Progenitor cell of endocrine pancreas (in vitro differentiated cells): ENCODE results near the gene CD55. TPM values are rescaled to one million over a fixed set of nuclear protein-coding genes. Genes with fewer than 3 reads are reported as not detected.

Experiments
- DNase-seq: peaks from one replicate; pipeline ENCODE4 v3.0.0; 2021; ENCODE audit warnings: low spot score; ENCODE audit not compliant: unreplicated experiment
- H3K27ac Mint-ChIP-seq: 2 replicates; pipeline ENCODE4 v1.8.0; 2021; ENCODE audit warnings: mild to moderate bottlenecking, moderate library complexity, mixed read lengths
- H3K27me3 Mint-ChIP-seq: 2 replicates; pipeline ENCODE4 v1.8.0; 2021; ENCODE audit warnings: mixed read lengths
- H3K36me3 Mint-ChIP-seq: 2 replicates; pipeline ENCODE4 v1.8.0; 2022; ENCODE audit warnings: mixed read lengths; ENCODE audit not compliant: insufficient read depth
- H3K4me1 Mint-ChIP-seq: 2 replicates; pipeline ENCODE4 v1.8.0; 2021; ENCODE audit warnings: low read depth, mixed read lengths
- H3K4me3 Mint-ChIP-seq: 2 replicates; pipeline ENCODE4 v1.8.0; 2021; ENCODE audit warnings: low read depth, mild to moderate bottlenecking, moderate library complexity, mixed read lengths
- H3K9me3 Mint-ChIP-seq: 2 replicates; pipeline ENCODE4 v1.8.0; 2021; ENCODE audit warnings: low read depth, mixed read lengths
- total RNA-seq: library from RNA; stranded (reverse); gene quantifications from 2 replicates; pipeline ENCODE4 v1.2.1, GENCODE V29; 2021
- TF ChIP-seq, protein P1 (sequence below): fragments of 200-600 bp; sonication (generic); IDR thresholded peaks from one replicate; pipeline ENCODE4 v1.5.0; 2021; ENCODE audit warnings: antibody characterized with exemption, mild to moderate bottlenecking; ENCODE audit not compliant: unreplicated experiment

Gene CD55
- total RNA-seq, 1 donor from 2014 or later, result 7.4 TPM

DNA sequence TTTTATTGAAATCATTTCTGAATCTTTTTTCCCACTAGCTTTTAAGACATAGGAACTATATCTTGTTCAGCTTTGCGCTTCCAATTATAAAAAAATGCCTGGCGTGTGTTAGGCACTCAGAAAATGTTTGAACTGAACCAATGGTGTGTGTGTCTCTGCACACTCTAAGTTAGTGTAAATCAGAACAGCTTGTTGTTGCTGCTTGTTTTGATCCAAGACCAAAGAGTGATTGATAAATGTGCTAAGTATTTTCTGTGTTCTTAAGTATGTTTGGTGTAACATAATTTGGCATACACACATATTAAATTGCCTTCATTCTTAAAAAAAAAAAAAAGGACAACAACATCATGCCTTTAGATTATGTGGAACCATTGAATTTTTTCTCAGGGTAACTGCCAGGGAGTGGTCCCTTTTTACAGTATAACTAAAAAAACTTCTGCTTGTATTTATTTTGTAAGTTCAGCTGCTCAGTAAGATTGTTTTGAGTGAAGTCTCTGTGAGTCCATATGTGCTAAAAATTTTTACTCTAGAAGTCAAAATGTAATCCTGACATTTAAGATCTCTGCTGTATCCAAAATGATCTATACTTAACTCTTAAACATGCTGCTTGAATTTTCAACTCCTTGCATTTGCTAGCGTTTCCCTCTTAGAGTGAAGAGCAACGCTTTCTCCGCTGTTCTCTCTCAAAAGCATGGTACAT, 8.7 kb downstream of the CD55 start:
- H3K27me3 Mint-ChIP-seq, result no peaks in the 10 kb centered on the region
- no peak overlapping the region for H3K27ac Mint-ChIP-seq
- TF ChIP-seq, protein P1, sequence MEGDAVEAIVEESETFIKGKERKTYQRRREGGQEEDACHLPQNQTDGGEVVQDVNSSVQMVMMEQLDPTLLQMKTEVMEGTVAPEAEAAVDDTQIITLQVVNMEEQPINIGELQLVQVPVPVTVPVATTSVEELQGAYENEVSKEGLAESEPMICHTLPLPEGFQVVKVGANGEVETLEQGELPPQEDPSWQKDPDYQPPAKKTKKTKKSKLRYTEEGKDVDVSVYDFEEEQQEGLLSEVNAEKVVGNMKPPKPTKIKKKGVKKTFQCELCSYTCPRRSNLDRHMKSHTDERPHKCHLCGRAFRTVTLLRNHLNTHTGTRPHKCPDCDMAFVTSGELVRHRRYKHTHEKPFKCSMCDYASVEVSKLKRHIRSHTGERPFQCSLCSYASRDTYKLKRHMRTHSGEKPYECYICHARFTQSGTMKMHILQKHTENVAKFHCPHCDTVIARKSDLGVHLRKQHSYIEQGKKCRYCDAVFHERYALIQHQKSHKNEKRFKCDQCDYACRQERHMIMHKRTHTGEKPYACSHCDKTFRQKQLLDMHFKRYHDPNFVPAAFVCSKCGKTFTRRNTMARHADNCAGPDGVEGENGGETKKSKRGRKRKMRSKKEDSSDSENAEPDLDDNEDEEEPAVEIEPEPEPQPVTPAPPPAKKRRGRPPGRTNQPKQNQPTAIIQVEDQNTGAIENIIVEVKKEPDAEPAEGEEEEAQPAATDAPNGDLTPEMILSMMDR, result no peak
- H3K36me3 Mint-ChIP-seq, result peaks cover 22% of the 10 kb centered on the region
- no peak overlapping the region for H3K4me3 Mint-ChIP-seq
- H3K4me1 Mint-ChIP-seq, result peaks cover 4% of the 10 kb centered on the region
- no peak for DNase-seq
- H3K9me3 Mint-ChIP-seq, result peaks cover 15% of the 10 kb centered on the region

DNA sequence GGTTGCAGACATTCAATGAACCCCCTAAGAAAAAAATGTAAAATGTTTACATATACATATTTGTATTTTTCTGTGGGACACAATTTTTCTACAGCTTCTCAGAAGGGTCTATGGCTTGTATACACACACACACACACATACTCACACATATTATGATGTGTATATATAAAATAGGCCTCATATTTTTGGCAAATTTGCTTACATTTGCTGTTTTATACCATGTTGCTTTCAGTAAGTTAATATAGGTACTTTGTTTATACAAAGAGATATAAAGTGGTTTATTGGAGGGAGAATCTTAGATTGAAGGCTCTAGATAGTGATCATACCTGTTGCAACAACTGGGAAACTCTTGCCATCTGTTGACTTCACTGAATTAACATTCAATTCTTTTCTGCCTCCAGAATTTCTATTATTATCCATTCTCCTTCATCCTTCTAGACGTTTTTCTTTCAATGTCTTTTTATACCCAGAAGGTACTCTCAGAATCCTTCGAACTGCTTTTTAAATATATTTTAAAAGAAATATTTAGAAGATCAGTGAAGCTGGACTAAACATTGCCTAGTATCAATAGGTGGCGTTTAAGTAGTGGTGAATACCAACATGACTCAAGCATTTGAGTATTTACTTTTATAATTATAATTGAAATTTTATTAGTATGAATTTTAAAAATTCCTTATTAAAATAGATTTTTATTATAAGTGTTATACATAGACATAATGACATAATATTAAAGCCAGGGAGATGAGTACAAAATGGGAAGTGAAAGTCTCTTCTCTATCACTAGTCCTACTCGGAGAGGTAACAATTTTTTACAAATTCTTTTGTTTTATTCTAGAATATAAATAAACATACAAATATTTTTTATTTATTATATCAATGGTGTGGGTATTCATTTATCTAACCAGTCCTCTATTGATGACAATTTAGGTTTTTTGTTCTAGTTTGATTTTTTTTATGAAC, 10.2 kb downstream of the CD55 start:
- Mint-ChIP-seq H3K4me1 (peaks cover 6% of the 10 kb centered on the region), H3K9me3 (peaks cover 15% of the 10 kb centered on the region), H3K36me3 (peaks cover 23% of the 10 kb centered on the region), H3K4me3 (no peak overlapping the region), H3K27ac (no peak overlapping the region), H3K27me3 (no peaks in the 10 kb centered on the region)
- TF ChIP-seq, protein P1, result no peak
- DNase-seq, result no peak

DNA sequence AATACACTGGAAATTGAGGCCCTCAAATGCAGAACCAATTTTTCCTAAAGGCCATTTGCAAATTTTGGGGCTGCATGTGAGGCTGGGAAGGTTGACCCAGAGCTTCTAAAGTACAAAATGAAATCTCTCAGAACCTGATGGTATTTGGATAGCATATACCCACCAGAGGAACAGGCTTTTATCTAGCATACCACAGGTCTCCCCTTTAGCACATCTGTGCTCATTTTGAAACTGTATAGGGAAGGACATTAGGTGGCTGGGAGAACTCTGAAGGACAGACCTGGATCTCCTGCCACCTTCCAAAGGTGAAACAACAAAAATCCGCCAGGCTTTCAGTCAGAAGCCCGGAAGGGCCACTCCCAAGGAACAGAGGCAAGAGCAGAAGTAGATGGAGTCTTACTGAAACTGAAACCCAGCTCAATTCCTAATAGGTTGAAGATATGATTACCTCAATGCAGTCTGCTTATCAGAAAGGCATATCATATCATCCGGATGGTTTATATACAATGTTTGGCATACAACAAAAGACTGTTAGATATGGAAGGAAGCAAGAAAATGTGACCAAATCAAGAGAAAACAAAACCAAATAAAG, 11.6 kb downstream of the CD55 start:
- no peak overlapping the region for H3K4me3 Mint-ChIP-seq
- no peak overlapping the region for H3K27ac Mint-ChIP-seq
- H3K36me3 Mint-ChIP-seq, result peaks cover 22% of the 10 kb centered on the region
- DNase-seq, result no peak
- H3K9me3 Mint-ChIP-seq, result peaks cover 15% of the 10 kb centered on the region
- H3K27me3 Mint-ChIP-seq, result no peaks in the 10 kb centered on the region
- peaks cover 14% of the 10 kb centered on the region for H3K4me1 Mint-ChIP-seq
- TF ChIP-seq, protein P1, result no peak

- Mint-ChIP-seq H3K36me3 (peaks cover 20% of the 10 kb centered on the region), H3K9me3 (peaks cover 15% of the 10 kb centered on the region), H3K4me1 (peaks cover 14% of the 10 kb centered on the region), H3K27ac (no peak overlapping the region), H3K27me3 (no peaks in the 10 kb centered on the region), H3K4me3 (no peak overlapping the region)
- TF ChIP-seq, protein P1, result no peak
- no peak for DNase-seq
These were observed 12.1 kb downstream of the CD55 start for GRCh38 chr1:207333620-207334019.

- Mint-ChIP-seq H3K9me3 (peaks cover 15% of the 10 kb centered on the region), H3K27me3 (no peaks in the 10 kb centered on the region), H3K27ac (no peak overlapping the region), H3K4me3 (no peak overlapping the region), H3K4me1 (peaks cover 14% of the 10 kb centered on the region), H3K36me3 (peaks cover 20% of the 10 kb centered on the region)
- DNase-seq, result no peak
- TF ChIP-seq, protein P1, result no peak
These were observed 12.9 kb downstream of the CD55 start for GRCh38 chr1:207334337-207334736.
